ENCODE measurements around the gene BICD2.
A peak's percentile ranks its signal among the peaks of the same experiment; 100 is the strongest.

BICD2 gene

GRCh38 chr9:92739346-92739970 lies 25.2 kb downstream of the BICD2 start:
- H3K4me3 ChIP-seq (replicated peaks; ENCODE audit: low read depth, low read length) = no peak overlapping the region
- no peak for TF ChIP-seq CTCF (IDR thresholded peaks at IDR 0.05; ENCODE audit: low read length, missing control alignments)
- no peak for DNase-seq (ENCODE audit: low read depth)

- no peak for DNase-seq (ENCODE audit: low read depth)
- TF ChIP-seq CTCF (IDR thresholded peaks at IDR 0.05; ENCODE audit: low read length, missing control alignments) = no peak
- no peak overlapping the region for H3K4me3 ChIP-seq (replicated peaks; ENCODE audit: low read depth, low read length)
Observed at GRCh38 chr9:92738661-92739081, 26.0 kb downstream of the BICD2 start.

GRCh38 chr9:92737611-92738299 lies 26.9 kb downstream of the BICD2 start:
- no peak overlapping the region for H3K4me3 ChIP-seq (replicated peaks; ENCODE audit: low read depth, low read length)
- no peak for TF ChIP-seq CTCF (IDR thresholded peaks at IDR 0.05; ENCODE audit: low read length, missing control alignments)
- DNase-seq (ENCODE audit: low read depth) = no peak

GRCh38 chr9:92737216-92737606 lies 27.4 kb downstream of the BICD2 start:
- no peak overlapping the region for H3K4me3 ChIP-seq (replicated peaks; ENCODE audit: low read depth, low read length)
- no peak for TF ChIP-seq CTCF (IDR thresholded peaks at IDR 0.05; ENCODE audit: low read length, missing control alignments)
- peak; percentile 66 for DNase-seq (ENCODE audit: low read depth)

GRCh38 chr9:92736563-92737215 lies 27.9 kb downstream of the BICD2 start:
- TF ChIP-seq CTCF (IDR thresholded peaks at IDR 0.05; ENCODE audit: low read length, missing control alignments) = no peak
- H3K4me3 ChIP-seq (replicated peaks; ENCODE audit: low read depth, low read length) = no peak overlapping the region
- no peak for DNase-seq (ENCODE audit: low read depth)

GRCh38 chr9:92735636-92736562 lies 28.7 kb downstream of the BICD2 start:
- H3K4me3 ChIP-seq (replicated peaks; ENCODE audit: low read depth, low read length) = no peak overlapping the region
- no peak for DNase-seq (ENCODE audit: low read depth)
- TF ChIP-seq CTCF (IDR thresholded peaks at IDR 0.05; ENCODE audit: low read length, missing control alignments) = no peak
